Right lobe of liver (tissue), 6 donors: ENCODE results near the gene FBXL19. TPM values are rescaled to one million over a fixed set of nuclear protein-coding genes. Genes with fewer than 3 reads are reported as not detected.

Experiments used
- ATAC-seq, 4 donors: fragments of 200-7000 bp; cut with Tn5 transposase; one replicate each; pipeline ENCODE4 v1.9.1; 2020; ENCODE audit warnings: mild to moderate bottlenecking in 4 of 4, moderate library complexity in 4 of 4
- DNase-seq, 3 donors: peaks; one replicate each; pipeline ENCODE4 v3.0.0-alpha.2; 2020
- H3K27ac ChIP-seq, 3 donors: fragments of 200-600 bp; one replicate each; pipeline ENCODE4 v1.8.0; 2022
- H3K27me3 ChIP-seq, 2 donors: fragments of 200-600 bp; one replicate each; pipeline ENCODE4 v1.8.0; 2022
- H3K36me3 ChIP-seq, 4 donors: fragments of 200-600 bp; sonication (generic) in 1 of 4; one replicate each; pipeline versions ENCODE4 v1.5.1 to v1.8.0; 2017 to 2022; ENCODE audit warnings: control low read depth in 1 of 4
- H3K4me1 ChIP-seq, 4 donors: fragments of 200-600 bp; sonication (generic) in 1 of 4; one replicate each; pipeline versions ENCODE4 v1.5.1 to v1.8.0; 2017 to 2022; ENCODE audit warnings: control low read depth in 1 of 4
- H3K4me3 ChIP-seq, 3 donors: fragments of 200-600 bp; one replicate each; pipeline ENCODE4 v1.8.0; 2022
- H3K9me3 ChIP-seq, 4 donors: fragments of 200-600 bp; sonication (generic) in 1 of 4; one replicate each; pipeline versions ENCODE4 v1.5.1 to v1.8.0; 2017 to 2022; ENCODE audit warnings: control low read depth in 1 of 4
- CTCF ChIP-seq, 4 donors: fragments of 200-600 bp in 3 of 4; fragments of 450-650 bp in 1 of 4; IDR thresholded peaks; one replicate each; pipeline versions ENCODE4 v1.5.1 to v1.8.0; 2016 to 2022; ENCODE audit warnings: antibody characterized with exemption in 4 of 4, mild to moderate bottlenecking in 2 of 4
- POLR2A ChIP-seq: fragments of 450-650 bp; IDR thresholded peaks from one replicate; pipeline ENCODE4 v1.6.1; 2017; ENCODE audit warnings: antibody characterized with exemption, mild to moderate bottlenecking
- WGBS: methylation state at CpG from one replicate; pipeline ENCODE4 v1.1.6; 2018; ENCODE audit warnings: low coverage, low lambda C conversion rate; ENCODE audit not compliant: insufficient coverage; ENCODE audit errors: missing lambda C conversion rate; 5-methylcytosine and 5-hydroxymethylcytosine counted together
- intact Hi-C, 2 donors: fragments of 100-400 bp; cut with DNase I; formaldehyde crosslinking; loops; one replicate each; pipeline versions ENCODE4 v1.11.2 to v1.14.1; 2022
- total RNA-seq, 6 experiments: library from RNA; depleted of rRNA in 2 of 6; stranded (reverse); fragments of >200 nt in 2 of 6; fragmentation: NEBNext Ultra II Directional in 3 of 6; extraction: Animal tissue kit (Norgen Biotek cat#: 25700) in 3 of 6; gene quantifications; one replicate each; pipeline versions ENCODE4 v1.1.0 to v1.2.4, GENCODE V29; 2016 to 2023
- donor health status: DM: no; HTN: yes; CAD: no.
- donor health status: DM: no; HTN: no; CAD: no.
- donor health status: DM: no; HTN: no; CAD: no.
- donor health status: DM: no; HTN: yes; CAD: no.
- donor health status: DM: no; HTN: yes; CAD: no.

Gene FBXL19
- total RNA-seq, 6 experiments from 2014 or later, result 2.8 to 8.0 (median 3.4) TPM

GRCh38 chr16:30893744-30894539 lies 29.4 kb upstream of the FBXL19 start, which contains the start of gene BCL7C:
Gene BCL7C (minus strand): TSS chr16:30894077. CDS start chr16:30893944, 133 bp downstream.
- intact Hi-C loops, result no loop called here

GRCh38 chr16:30894540-30895368 lies 28.6 kb upstream of the FBXL19 start:
- no peaks in the 10 kb centered on the region for H3K36me3 ChIP-seq
- DNase-seq (no peak), ATAC-seq (peak in 1 of 4 donors; percentile 3)
- H3K4me1 ChIP-seq, result peaks cover 0 to 22% (median 3%) of the 10 kb centered on the region in 4 donors
- peak overlapping the region; percentile 26 to 82 (median 52) for H3K4me3 ChIP-seq
- H3K27ac ChIP-seq, result peak overlapping the region; percentile 65 to 80 (median 71)
- TF ChIP-seq CTCF (IDR thresholded peaks at IDR 0.05) (no peak), POLR2A (no peak)
- 34% methylated on average over 16 of the region's 16 CpGs for WGBS
- intact Hi-C loops, result no loop called here
- H3K27me3 ChIP-seq, result no peaks in the 10 kb centered on the region
- no peaks in the 10 kb centered on the region for H3K9me3 ChIP-seq

More at GRCh38 chr16:30893744-30894539, 29.4 kb upstream of the FBXL19 start, which contains the start of gene BCL7C:
- peak; percentile 33 to 63 (median 40) for TF ChIP-seq CTCF (IDR thresholded peaks at IDR 0.05)
- peak; percentile 77 for TF ChIP-seq POLR2A
- DNase-seq (peak; percentile 96 to 97 (median 96)), ATAC-seq (peak; percentile 84 to 95 (median 90))
- Histone ChIP-seq H3K36me3 (peaks cover 0 to 2% (median 0%) of the 10 kb centered on the region in 4 donors), H3K4me3 (peak within 1 kb of the TSS; percentile 71 to 82 (median 82)), H3K9me3 (no peaks in the 10 kb centered on the region), H3K4me1 (peaks cover 0 to 22% (median 3%) of the 10 kb centered on the region in 4 donors), H3K27me3 (no peaks in the 10 kb centered on the region), H3K27ac (peak within 1 kb of the TSS; percentile 65 to 81 (median 71))
- 0% methylated on average over 6 of the region's 97 CpGs for WGBS

- intact Hi-C loops, result no loop called here
- TF ChIP-seq CTCF (IDR thresholded peaks at IDR 0.05), result no peak
- no peak for TF ChIP-seq POLR2A
- ATAC-seq, result no peak
- H3K9me3 ChIP-seq, result no peaks in the 10 kb centered on the region
- H3K4me3 ChIP-seq, result peak overlapping the region in 2 of 3 donors; percentile 39 to 56
- H3K4me1 ChIP-seq, result peaks cover 0 to 22% (median 3%) of the 10 kb centered on the region in 4 donors
- H3K27me3 ChIP-seq, result no peaks in the 10 kb centered on the region
- WGBS, result 88% methylated on average over 24 of the region's 32 CpGs
- DNase-seq, result no peak
- no peaks in the 10 kb centered on the region for H3K36me3 ChIP-seq
- peak overlapping the region; percentile 77 to 89 (median 88) for H3K27ac ChIP-seq
Observed at GRCh38 chr16:30895627-30896260, 27.6 kb upstream of the FBXL19 start.

- intact Hi-C loops, result no loop called here
- no peaks in the 10 kb centered on the region for H3K27me3 ChIP-seq
- 15% methylated on average over 12 of the region's 31 CpGs for WGBS
- ATAC-seq, result peak; percentile 1 to 15 (median 4)
- TF ChIP-seq POLR2A (no peak), CTCF (IDR thresholded peaks at IDR 0.05) (no peak)
- no peaks in the 10 kb centered on the region for H3K9me3 ChIP-seq
- H3K4me1 ChIP-seq, result peaks cover 0 to 22% (median 3%) of the 10 kb centered on the region in 4 donors
- peak; percentile 51 to 67 (median 63) for DNase-seq
- peak within 1 kb of the TSS; percentile 77 to 89 (median 88) for H3K27ac ChIP-seq
- H3K36me3 ChIP-seq, result no peaks in the 10 kb centered on the region
- peak within 1 kb of the TSS; percentile 38 to 56 (median 39) for H3K4me3 ChIP-seq
Observed at GRCh38 chr16:30896261-30896888, 27.0 kb upstream of the FBXL19 start, which contains the start of gene CTF1. Gene CTF1 (plus strand): TSS chr16:30896614. CDS start chr16:30896644, 30 bp downstream.
